Bladder microvascular endothelial cell (primary cell): ENCODE results near the gene BDNF. TPM values are rescaled to one million over a fixed set of nuclear protein-coding genes. Genes with fewer than 3 reads are reported as not detected.

Experiments
- total RNA-seq: library from RNA; depleted of rRNA; stranded (reverse); fragments of >200 nt; gene quantifications from 2 replicates; pipeline ENCODE4 v1.2.3, GENCODE V29; 2014

BDNF gene
- total RNA-seq, result 0.32 and 0.88 TPM in 2 replicates

DNA sequence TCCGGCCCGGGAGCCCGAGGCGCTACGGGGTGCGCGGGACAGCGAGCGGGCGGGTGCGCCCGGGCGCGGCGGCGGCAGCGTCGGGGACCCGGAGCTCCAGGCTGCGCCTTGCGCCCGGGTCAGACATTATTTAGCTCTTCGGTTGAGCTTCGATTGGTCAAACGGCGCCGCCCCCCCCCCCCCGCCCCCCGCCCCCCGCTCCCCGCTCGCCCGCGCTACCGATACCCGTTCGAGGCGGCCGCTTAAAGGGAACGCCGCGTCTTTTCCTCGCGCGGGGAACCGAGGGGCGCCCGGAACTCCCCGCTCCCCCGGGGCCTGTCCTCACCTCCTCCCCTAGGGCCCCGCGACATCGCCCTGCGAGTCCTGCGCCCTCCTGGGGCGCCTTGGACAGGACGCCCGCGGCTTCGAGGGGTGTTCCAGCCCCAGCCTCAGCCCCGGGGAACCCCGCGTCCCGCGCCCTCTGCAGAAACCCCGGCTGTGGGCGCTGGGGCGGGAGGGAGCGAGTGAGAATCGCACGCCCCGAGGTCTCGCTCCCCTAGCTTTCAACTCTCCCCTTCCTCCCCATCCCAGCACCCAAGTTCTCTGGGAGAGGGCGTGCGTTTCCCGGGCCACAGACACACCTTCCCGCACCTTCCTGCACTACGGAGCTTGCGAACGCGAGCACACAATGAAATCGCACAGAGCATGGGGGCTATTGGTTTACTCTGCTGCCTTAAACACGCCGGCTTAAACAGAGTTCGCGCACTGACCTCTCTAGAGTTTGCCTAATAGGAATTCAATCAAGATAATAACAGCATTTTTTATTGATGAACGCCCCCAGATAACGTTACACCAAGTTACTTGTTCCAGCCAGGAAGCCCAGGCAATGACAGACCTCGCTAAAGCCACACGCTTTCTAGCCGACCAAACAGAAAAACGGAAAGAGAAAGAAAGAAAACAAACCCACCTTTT is at the start of gene BDNF:
Gene BDNF (minus strand): TSS at position 105 of the 951 bp plus-strand sequence. CDS start 41,891 bp downstream, outside the sequence.

Other genes starting within 250 kb of the BDNF start
- gene LGR4, start 227.7 kb downstream of the BDNF start, total RNA-seq, result 0.49 and 6.0 TPM in 2 replicates
- 28.7 and 33.3 TPM in 2 replicates for gene LIN7C, start 193.7 kb downstream of the BDNF start, total RNA-seq